Measurements from ENCODE around the gene MOGAT2.

DNA sequence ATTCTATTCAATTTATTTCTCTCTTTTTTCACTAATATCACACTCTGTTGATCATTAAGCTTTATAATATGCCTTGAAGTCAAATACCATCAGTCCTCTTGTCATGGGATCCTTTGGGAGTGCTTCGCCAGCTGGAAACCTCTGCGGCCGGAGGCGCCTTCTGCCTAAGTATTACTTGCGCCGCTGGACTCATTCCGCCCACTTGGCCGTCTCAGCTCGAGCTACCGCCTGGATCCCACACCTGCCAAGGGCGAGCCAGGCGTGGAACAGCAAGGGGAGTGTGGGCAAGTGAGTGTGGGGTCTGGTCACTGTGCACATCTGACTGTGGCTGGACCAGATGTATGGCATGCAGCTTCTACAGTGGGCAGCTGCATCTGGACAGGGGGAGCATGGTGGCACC is 39.7 kb upstream of the MOGAT2 start:
- TF ChIP-seq CTCF (conservative IDR thresholded peaks at IDR 0.05; ENCODE audit: low read depth, low read length) (no peak), EZH2 (IDR thresholded peaks at IDR 0.05; ENCODE audit: low read length, unreplicated experiment) (no peak)
